ENCODE data around the gene ZNF358.

The ZNF358 gene

DNA sequence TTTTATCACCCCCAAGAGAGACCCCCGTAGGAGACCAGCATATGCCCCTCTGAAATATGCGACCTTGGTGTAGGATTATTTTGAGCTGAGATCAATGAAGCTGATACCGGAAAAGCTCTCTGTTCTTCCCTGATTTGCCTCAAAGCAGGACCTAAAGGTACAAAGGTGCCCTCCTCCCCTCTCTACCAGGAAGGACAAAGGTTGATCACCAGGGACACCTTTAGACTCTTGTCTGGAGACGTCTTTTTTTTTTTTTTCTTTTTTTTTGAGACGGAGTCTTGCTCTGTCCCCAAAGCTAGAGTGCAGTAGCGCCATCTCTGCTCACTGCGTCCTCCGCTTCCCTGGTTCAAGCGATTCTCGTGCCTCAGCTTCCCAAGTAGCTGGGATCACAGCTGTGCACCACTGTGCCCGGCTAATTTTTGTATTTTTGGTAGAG lies 26.3 kb upstream of the ZNF358 start:
- TF ChIP-seq, protein P1, sequence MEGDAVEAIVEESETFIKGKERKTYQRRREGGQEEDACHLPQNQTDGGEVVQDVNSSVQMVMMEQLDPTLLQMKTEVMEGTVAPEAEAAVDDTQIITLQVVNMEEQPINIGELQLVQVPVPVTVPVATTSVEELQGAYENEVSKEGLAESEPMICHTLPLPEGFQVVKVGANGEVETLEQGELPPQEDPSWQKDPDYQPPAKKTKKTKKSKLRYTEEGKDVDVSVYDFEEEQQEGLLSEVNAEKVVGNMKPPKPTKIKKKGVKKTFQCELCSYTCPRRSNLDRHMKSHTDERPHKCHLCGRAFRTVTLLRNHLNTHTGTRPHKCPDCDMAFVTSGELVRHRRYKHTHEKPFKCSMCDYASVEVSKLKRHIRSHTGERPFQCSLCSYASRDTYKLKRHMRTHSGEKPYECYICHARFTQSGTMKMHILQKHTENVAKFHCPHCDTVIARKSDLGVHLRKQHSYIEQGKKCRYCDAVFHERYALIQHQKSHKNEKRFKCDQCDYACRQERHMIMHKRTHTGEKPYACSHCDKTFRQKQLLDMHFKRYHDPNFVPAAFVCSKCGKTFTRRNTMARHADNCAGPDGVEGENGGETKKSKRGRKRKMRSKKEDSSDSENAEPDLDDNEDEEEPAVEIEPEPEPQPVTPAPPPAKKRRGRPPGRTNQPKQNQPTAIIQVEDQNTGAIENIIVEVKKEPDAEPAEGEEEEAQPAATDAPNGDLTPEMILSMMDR (conservative IDR thresholded peaks at IDR 0.05; ENCODE audit: low read length): no peak
- H3K4me3 ChIP-seq (ENCODE audit: low read length): no peak overlapping the region

DNA sequence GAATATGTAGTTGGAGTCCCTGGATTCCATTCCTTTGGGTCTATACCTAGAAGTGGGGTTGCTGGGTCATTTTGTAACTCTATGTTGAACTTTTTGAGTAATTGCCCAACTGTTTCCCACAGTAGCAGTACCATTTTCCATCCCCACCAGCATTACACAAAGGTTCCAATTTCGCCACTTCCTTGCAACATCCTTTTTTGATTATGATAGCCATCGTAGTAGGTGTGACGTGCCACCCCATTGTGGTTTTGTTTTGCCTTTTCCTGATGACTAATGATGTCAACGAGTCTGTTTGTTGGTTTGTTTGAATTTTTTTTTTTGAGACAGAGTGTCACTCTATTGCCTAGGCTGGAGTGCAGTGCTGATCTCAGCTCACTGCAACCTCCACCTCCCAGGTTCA lies 23.8 kb upstream of the ZNF358 start:
- DNase-seq (ENCODE audit: low read depth): peak; percentile 77
- TF ChIP-seq, protein P1 (conservative IDR thresholded peaks at IDR 0.05; ENCODE audit: low read length): no peak
- H3K4me3 ChIP-seq (ENCODE audit: low read length): no peak overlapping the region

More for the DNA sequence above, 26.3 kb upstream of the ZNF358 start:
- no peak for DNase-seq (ENCODE audit: low read depth)

DNA sequence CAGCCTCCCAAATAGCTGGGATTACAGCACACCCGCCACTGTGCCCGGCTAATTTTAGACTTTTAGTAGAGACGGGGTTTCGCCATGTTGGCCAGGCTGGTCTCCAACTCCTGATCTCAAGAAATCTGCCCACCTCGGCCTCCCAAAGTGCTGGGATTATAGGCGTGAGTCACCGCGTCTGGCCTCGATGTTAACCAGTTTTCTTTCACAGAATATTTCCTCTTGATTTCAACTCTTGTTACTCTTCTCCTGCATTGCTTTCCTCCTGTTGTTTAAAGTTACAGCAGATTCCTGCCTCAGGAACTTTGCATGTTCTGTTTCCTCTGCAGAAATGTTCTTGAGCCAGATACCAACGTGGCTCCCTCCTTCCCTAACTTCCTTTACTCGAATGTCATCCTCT lies 23.3 kb upstream of the ZNF358 start:
- no peak for DNase-seq (ENCODE audit: low read depth)
- TF ChIP-seq, protein P1 (conservative IDR thresholded peaks at IDR 0.05; ENCODE audit: low read length): no peak
- H3K4me3 ChIP-seq (ENCODE audit: low read length): no peak overlapping the region

DNA sequence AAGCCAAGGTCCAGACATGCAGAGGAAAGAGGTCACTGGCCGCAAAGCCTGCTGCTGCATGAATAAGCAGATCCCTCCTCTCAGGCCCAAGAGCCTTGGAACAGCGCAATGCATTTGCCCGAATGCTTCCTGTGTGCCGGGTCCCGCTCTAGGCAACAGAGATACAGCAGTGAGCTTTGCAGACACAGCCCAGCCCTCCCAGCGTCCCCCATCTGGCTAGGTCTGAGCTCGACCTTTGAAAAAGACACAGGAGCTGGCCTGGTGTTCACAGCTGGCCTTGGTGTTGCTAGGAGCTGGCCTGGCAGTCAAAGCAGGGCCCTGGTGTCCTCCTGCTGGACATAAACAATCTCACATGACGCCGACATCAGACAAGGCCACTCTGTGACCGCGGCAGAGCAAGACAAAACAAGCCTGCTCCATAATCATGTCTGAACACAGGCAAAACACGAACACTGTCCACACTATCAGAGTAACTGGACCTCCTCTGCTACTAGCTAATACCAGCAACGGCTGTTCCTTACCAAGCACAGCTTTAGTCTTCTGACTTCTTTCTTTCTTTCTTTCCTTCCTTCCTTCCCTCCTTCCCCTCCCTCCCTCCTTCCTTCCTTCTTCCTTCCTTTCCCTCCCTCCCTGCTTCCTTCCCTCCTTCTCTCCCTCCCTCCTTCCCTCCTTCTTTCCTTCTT lies 21.3 kb upstream of the ZNF358 start:
- TF ChIP-seq, protein P1 (conservative IDR thresholded peaks at IDR 0.05; ENCODE audit: low read length): no peak
- no peak overlapping the region for H3K4me3 ChIP-seq (ENCODE audit: low read length)
- no peak for DNase-seq (ENCODE audit: low read depth)

DNA sequence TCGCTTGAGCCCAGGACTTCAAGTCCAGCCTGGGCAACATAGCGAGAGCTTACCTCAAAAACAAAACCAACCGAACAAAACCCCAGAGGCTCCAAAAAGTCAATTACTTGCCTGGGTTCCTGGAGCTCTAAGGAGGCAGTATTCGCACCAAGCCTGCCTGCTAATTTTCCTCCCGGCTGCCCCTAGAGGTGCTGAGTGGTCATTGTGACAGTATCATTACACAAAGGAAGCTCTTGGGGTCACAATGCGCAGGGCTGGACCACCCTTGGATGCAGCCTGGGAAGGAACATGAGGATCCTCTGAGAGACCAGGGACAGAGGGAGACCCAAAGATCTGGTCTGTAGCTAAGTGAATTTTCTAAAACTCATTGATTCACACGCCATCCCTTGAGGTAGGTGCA lies 18.6 kb upstream of the ZNF358 start:
- no peak for DNase-seq (ENCODE audit: low read depth)
- no peak overlapping the region for H3K4me3 ChIP-seq (ENCODE audit: low read length)
- TF ChIP-seq, protein P1 (conservative IDR thresholded peaks at IDR 0.05; ENCODE audit: low read length): peak; percentile 53

DNA sequence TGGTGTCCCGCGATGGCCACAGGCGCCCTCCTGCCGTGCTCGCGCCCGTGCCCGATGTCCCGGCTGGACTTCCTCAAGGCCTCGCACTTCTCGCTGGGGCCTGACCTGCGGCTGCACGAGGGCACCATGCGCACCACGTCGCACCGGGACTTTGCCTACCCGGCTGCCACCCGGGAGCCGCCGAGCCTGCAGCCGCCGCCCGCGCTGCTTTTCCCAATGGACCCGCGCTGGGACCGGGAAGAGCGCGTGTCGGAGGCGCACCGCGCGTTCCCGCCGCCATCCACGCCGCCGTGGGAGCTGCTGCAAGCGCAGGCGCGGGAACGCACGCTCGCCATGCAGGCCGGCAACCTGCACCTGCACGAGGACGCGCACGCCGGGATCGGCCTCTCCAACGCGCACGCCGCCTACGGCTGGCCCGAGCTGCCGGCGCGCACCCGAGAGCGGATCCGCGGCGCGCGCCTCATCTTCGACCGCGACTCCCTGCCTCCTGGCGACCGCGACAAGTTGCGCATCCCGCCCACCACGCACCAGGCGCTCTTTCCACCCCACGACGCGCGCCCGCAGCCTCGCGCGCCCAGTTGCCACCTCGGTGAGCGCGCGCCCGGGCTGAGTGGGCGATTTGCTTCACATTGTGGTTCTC lies 15.0 kb upstream of the ZNF358 start:
- TF ChIP-seq, protein P1 (conservative IDR thresholded peaks at IDR 0.05; ENCODE audit: low read length): no peak
- H3K4me3 ChIP-seq (ENCODE audit: low read length): no peak overlapping the region; the same call in 1 of the 2 replicates
- DNase-seq (ENCODE audit: low read depth): no peak

DNA sequence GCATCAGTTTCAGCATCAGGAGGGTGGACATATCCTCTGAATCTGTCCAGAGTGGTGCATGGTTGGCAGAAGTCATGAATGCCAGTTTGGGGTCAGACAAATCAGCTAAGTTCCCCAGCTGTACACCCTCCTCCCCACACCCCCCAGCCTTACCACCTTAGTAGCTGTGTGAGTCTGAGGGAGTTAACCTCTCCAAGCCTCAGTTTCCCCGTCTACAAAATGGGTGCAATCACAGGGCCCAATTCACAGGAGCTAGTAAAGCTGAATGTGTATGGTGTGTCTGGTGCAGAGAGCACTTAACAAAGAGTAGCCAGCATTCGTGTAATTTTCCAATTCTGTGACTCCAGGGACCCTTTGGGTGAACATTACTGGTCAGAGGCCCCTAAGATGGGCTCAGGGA lies 13.4 kb upstream of the ZNF358 start:
- H3K4me3 ChIP-seq (ENCODE audit: low read length): no peak overlapping the region
- DNase-seq (ENCODE audit: low read depth): no peak
- TF ChIP-seq, protein P1 (conservative IDR thresholded peaks at IDR 0.05; ENCODE audit: low read length): no peak

Data from AG10803 (cell line).